Dendritic cell treated with granulocyte-macrophage colony-stimulating factor and Interleukin-4, amounts not matched to agents 40 ng/mL and 50 ng/mL, for 4 days (primary cell): ENCODE results near the gene NEK10.

ENCODE experiments used
- H3K27ac Mint-ChIP-seq: one replicate; pipeline ENCODE4 v1.8.0; 2022; ENCODE audit warnings: mild to moderate bottlenecking, mixed read lengths
- H3K27me3 Mint-ChIP-seq: one replicate; pipeline ENCODE4 v1.8.0; 2022; ENCODE audit warnings: mild to moderate bottlenecking, mixed read lengths
- H3K36me3 Mint-ChIP-seq: one replicate; pipeline ENCODE4 v1.8.0; 2022; ENCODE audit warnings: low read depth, mixed read lengths
- H3K4me1 Mint-ChIP-seq: one replicate; pipeline ENCODE4 v1.8.0; 2022; ENCODE audit warnings: low read depth, mixed read lengths
- H3K4me3 Mint-ChIP-seq: one replicate; pipeline ENCODE4 v1.8.0; 2022; ENCODE audit warnings: mild to moderate bottlenecking, moderate library complexity, mixed read lengths
- H3K9me3 Mint-ChIP-seq: one replicate; pipeline ENCODE4 v1.8.0; 2022; ENCODE audit warnings: mixed read lengths
- intact Hi-C: fragments of 100-400 bp; cut with micrococcal nuclease; formaldehyde crosslinking; loops from one replicate; pipeline ENCODE4 v1.15.0; 2022

NEK10 gene

GRCh38 chr3:27072810-27073651 is 296.2 kb downstream of the NEK10 start:
- Mint-ChIP-seq H3K4me3 (no peak overlapping the region), H3K9me3 (no peaks in the 10 kb centered on the region), H3K4me1 (no peaks in the 10 kb centered on the region), H3K27ac (no peak overlapping the region), H3K27me3 (no peaks in the 10 kb centered on the region), H3K36me3 (no peaks in the 10 kb centered on the region)
- intact Hi-C loops = no loop called here

- Mint-ChIP-seq H3K27me3 (no peaks in the 10 kb centered on the region), H3K9me3 (peaks cover 23% of the 10 kb centered on the region), H3K4me3 (no peak overlapping the region), H3K4me1 (no peaks in the 10 kb centered on the region), H3K27ac (no peak overlapping the region), H3K36me3 (no peaks in the 10 kb centered on the region)
- intact Hi-C loops = no loop called here
Measured at GRCh38 chr3:27060336-27060735, 308.8 kb downstream of the NEK10 start.
